Measurements from ENCODE around the gene ASPSCR1.
"Not testable (repeated sequence)": the region's sequence is repeated elsewhere in the genome, so short reads cannot be mapped to it uniquely, and the experiment has no call there.

DNA sequence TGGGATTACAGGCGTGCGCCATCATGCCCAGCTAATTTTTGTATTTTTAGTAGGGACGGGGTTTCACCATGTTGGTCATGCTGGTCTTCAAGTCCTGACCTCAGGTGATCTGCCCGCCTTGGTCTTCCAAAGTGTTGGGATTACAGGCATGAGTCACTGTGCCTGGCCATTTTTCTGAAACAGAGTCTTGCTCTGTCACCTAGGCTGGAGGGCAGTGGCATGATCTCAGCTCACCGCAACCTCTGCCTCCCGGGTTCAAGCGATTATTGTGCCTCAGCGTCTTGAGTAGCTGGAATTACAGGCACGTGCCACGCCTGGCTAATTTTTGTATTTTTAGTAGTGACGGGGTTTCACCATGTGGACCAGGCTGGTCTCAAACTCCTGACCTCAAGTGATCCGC is 4.1 kb downstream of the ASPSCR1 start:
- TF ChIP-seq MAX (IDR thresholded peaks at IDR 0.05); EZH2phosphoT487 (IDR thresholded peaks at IDR 0.05; ENCODE audit: borderline replicate concordance); REST (IDR thresholded peaks at IDR 0.05; ENCODE audit: low read depth); JUND (IDR thresholded peaks at IDR 0.05); CEBPB (IDR thresholded peaks at IDR 0.05; ENCODE audit: low read depth); SIN3A (IDR thresholded peaks at IDR 0.05; ENCODE audit: low read depth); POLR2AphosphoS5 (IDR thresholded peaks at IDR 0.05; ENCODE audit: low read depth, low read length); EZH2 (IDR thresholded peaks at IDR 0.05); POLR2A (IDR thresholded peaks at IDR 0.05; ENCODE audit: borderline replicate concordance, extremely low read depth, insufficient read depth, insufficient read length); ATF3 (IDR thresholded peaks at IDR 0.05); TCF7L2 (IDR thresholded peaks at IDR 0.05; ENCODE audit: borderline replicate concordance, extremely low read depth, insufficient read depth, insufficient read length); SP1 (IDR thresholded peaks at IDR 0.05; ENCODE audit: low read depth); EGR1 (IDR thresholded peaks at IDR 0.05; ENCODE audit: low read depth): not testable (repeated sequence)
- TF ChIP-seq, protein P1, sequence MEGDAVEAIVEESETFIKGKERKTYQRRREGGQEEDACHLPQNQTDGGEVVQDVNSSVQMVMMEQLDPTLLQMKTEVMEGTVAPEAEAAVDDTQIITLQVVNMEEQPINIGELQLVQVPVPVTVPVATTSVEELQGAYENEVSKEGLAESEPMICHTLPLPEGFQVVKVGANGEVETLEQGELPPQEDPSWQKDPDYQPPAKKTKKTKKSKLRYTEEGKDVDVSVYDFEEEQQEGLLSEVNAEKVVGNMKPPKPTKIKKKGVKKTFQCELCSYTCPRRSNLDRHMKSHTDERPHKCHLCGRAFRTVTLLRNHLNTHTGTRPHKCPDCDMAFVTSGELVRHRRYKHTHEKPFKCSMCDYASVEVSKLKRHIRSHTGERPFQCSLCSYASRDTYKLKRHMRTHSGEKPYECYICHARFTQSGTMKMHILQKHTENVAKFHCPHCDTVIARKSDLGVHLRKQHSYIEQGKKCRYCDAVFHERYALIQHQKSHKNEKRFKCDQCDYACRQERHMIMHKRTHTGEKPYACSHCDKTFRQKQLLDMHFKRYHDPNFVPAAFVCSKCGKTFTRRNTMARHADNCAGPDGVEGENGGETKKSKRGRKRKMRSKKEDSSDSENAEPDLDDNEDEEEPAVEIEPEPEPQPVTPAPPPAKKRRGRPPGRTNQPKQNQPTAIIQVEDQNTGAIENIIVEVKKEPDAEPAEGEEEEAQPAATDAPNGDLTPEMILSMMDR (IDR thresholded peaks at IDR 0.05 in 2 of 3, conservative IDR thresholded peaks at IDR 0.05 in 1 of 3; ENCODE audit: borderline replicate concordance in 1 of 3, insufficient read depth in 1 of 3, low read depth in 2 of 3, low read length in 2 of 3) = not testable (repeated sequence)

Measured in HCT116 (cell line).